Esophagus squamous epithelium (tissue), 4 donors: ENCODE data around the gene GLRX5.

Source experiments
- CTCF ChIP-seq, 6 experiments: fragments of 450-650 bp in 4 of 6; fragments of 200-600 bp in 2 of 6; sonication (generic) in 2 of 6; IDR thresholded peaks; one replicate each; pipeline ENCODE4 v1.5.1; 2016 to 2019; ENCODE audit warnings: antibody characterized with exemption in 6 of 6, mild to moderate bottlenecking in 4 of 6, moderate library complexity in 4 of 6
- POLR2A ChIP-seq, 4 donors: fragments of 450-650 bp; IDR thresholded peaks; one replicate each; pipeline ENCODE4 v1.6.1; 2017; ENCODE audit warnings: antibody characterized with exemption in 4 of 4, mild to moderate bottlenecking in 4 of 4, moderate library complexity in 3 of 4

- TF ChIP-seq POLR2A (IDR thresholded peaks at IDR 0.05) (no peak), CTCF (IDR thresholded peaks at IDR 0.05) (no peak)
Observed at GRCh38 chr14:95526483-95527386, 8.1 kb upstream of the GLRX5 start.
